ENCODE data around the gene BAZ2B. TPM values are rescaled to one million over a fixed set of nuclear protein-coding genes. Genes with fewer than 3 reads are reported as not detected.

BAZ2B gene
- total RNA-seq, 4 donors from 2014 or later: 46.8 to 72.8 (median 53.4) TPM

DNA sequence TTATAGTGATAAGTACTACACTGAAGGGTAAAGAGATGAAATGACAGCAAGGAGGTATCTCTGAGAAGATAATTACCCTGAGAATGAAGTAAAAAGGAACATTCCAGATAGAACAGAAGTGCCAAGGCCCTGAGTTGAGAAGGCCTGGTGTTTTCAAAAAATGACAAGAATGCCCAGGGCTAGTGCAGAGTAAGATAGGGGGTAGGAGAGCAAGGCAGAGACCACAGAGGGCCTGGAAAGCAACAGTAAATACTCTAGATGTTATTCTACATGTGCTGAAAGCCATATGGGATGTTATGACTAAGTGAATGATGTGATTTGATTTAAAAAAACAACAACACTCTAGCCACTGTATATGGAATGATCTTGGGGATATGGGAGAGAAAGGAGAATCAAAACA lies 52.3 kb downstream of the BAZ2B start:
- no peak for TF ChIP-seq POLR2A (IDR thresholded peaks at IDR 0.05)
- H3K4me3 ChIP-seq (ENCODE audit: low read depth, poor library complexity, severe bottlenecking): no peak overlapping the region
- intact Hi-C loops (cut with DNase I; ENCODE audit: low total_unique reads): no loop called here
- DNase-seq (ENCODE audit: low spot score in 2 of 2): no peak

DNA sequence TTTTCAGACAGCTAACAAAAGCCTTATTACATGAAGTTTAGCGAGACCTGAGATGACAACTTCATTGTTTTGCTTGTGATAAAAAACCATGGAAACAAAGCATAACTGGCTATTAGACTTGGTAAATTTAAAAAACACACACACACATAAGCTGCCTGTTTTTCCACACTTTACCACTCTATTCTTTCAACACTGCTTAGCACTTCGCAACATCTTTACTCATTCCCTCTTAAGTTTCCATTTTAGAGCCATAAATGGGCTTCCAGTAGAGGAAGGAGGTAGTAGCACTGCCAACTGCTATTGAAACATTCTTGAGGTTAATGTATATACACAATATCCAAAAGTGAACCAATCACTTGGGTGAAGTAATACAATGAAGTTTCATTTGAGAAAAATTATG lies 54.1 kb downstream of the BAZ2B start:
- 90 to 94% methylated on average over 2 of the region's 2 CpGs for WGBS, 2 donors
- no peak for DNase-seq (ENCODE audit: low spot score in 2 of 2)
- TF ChIP-seq, protein P1, sequence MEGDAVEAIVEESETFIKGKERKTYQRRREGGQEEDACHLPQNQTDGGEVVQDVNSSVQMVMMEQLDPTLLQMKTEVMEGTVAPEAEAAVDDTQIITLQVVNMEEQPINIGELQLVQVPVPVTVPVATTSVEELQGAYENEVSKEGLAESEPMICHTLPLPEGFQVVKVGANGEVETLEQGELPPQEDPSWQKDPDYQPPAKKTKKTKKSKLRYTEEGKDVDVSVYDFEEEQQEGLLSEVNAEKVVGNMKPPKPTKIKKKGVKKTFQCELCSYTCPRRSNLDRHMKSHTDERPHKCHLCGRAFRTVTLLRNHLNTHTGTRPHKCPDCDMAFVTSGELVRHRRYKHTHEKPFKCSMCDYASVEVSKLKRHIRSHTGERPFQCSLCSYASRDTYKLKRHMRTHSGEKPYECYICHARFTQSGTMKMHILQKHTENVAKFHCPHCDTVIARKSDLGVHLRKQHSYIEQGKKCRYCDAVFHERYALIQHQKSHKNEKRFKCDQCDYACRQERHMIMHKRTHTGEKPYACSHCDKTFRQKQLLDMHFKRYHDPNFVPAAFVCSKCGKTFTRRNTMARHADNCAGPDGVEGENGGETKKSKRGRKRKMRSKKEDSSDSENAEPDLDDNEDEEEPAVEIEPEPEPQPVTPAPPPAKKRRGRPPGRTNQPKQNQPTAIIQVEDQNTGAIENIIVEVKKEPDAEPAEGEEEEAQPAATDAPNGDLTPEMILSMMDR (IDR thresholded peaks at IDR 0.05): no peak
- no peak for TF ChIP-seq POLR2A (IDR thresholded peaks at IDR 0.05)

DNA sequence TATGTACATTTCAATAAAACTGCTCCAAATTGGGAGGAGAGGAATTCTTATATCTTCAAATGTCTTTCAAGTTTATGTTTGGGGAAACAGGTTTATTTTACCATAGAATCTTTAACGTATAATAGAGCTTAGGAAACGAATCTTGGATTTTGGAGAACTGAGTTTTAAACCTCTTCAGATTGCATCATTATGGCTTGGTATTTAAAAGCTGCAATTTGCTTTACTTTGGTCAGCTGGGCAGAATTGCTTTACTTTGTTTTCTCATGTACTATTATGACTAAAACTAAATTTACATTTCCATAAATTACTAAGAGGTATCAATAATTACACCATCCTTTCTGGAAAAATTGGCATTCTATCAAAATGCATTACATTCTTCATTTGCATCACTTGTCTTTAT lies 54.6 kb downstream of the BAZ2B start:
- 89 to 95% methylated on average over 2 of the region's 2 CpGs for WGBS, 2 donors

More for the DNA sequence above, 54.1 kb downstream of the BAZ2B start:
- intact Hi-C loops (cut with DNase I; ENCODE audit: low total_unique reads): no loop called here
- no peak overlapping the region for H3K4me3 ChIP-seq (ENCODE audit: low read depth, poor library complexity, severe bottlenecking)

DNA sequence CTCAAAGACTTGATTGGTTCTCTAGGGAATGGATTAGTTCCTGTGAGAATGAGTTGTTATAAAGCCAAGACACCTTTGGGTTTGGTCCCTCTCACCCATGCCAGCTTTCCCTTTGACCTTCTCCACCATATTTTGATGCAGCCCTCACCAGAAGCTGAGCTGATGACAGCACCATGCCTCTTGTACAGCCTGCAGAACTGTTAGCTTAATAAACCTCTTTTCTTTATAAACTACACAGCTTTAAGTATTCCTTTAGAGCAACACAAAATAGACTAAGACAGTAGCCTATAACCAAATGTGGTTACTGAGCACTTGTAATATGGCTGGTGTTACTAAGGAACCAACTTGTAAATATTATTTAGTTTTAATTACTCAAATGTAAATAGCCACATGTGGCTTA lies 55.1 kb downstream of the BAZ2B start:
- no peak for DNase-seq (ENCODE audit: low spot score in 2 of 2)
- TF ChIP-seq, protein P1 (IDR thresholded peaks at IDR 0.05): no peak
- no peak for TF ChIP-seq POLR2A (IDR thresholded peaks at IDR 0.05)
- H3K4me3 ChIP-seq (ENCODE audit: low read depth, poor library complexity, severe bottlenecking): no peak overlapping the region
- intact Hi-C loops (cut with DNase I; ENCODE audit: low total_unique reads): no loop called here

More for the DNA sequence above, 54.6 kb downstream of the BAZ2B start:
- intact Hi-C loops (cut with DNase I; ENCODE audit: low total_unique reads): no loop called here
- H3K4me3 ChIP-seq (ENCODE audit: low read depth, poor library complexity, severe bottlenecking): no peak overlapping the region
- DNase-seq (ENCODE audit: low spot score in 2 of 2): no peak
- TF ChIP-seq, protein P1 (IDR thresholded peaks at IDR 0.05): no peak
- TF ChIP-seq POLR2A (IDR thresholded peaks at IDR 0.05): no peak

DNA sequence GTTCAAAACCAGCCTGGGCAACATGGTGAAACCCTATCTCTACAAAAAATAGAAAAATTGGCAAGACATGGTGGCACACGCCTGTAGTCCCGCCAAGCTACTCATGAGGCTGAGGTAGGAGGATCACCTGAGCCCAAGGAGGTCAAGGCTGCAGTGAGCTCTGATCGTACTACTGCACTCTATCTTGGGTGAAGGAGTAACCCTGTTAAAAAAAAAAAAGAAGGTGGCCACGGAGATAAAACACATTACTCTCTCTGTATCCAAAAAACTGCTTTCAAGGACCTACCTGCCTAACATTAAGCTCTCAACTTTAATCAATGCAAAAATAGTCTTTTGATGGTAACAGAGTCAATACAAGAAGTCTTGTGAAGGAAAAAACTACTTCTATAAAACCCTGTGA lies 57.3 kb downstream of the BAZ2B start:
- no peak for TF ChIP-seq POLR2A (IDR thresholded peaks at IDR 0.05)
- TF ChIP-seq, protein P1 (IDR thresholded peaks at IDR 0.05): no peak
- intact Hi-C loops (cut with DNase I; ENCODE audit: low total_unique reads): no loop called here
- WGBS, 2 donors: 95 to 96% methylated on average over 4 of the region's 4 CpGs
- no peak overlapping the region for H3K4me3 ChIP-seq (ENCODE audit: low read depth, poor library complexity, severe bottlenecking)
- no peak for DNase-seq (ENCODE audit: low spot score in 2 of 2)

DNA sequence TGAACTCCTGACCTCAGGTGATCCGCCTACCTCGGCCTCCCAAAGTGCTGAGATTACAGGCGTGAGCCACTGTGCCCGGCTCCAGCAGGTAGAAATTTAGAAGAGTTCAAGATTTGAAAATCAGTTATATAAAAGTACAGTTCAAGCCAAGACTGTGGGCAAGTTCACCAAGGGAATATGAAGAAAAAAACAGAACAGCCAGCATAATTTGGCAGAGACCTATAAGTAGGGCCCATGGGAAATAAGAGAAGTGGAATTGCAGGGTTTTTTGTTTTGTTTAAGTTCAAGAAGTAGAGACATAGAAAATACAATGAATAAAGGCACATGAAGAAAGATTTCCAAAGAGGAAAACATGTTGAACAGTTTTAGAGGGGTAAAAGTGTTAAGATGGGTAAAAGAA lies 57.9 kb downstream of the BAZ2B start:
- no peak for TF ChIP-seq POLR2A (IDR thresholded peaks at IDR 0.05)
- TF ChIP-seq, protein P1 (IDR thresholded peaks at IDR 0.05): no peak
- intact Hi-C loops (cut with DNase I; ENCODE audit: low total_unique reads): no loop called here
- WGBS, 2 donors: 90 to 95% methylated on average over 4 of the region's 4 CpGs

More for the DNA sequence above, 57.9 kb downstream of the BAZ2B start:
- no peak overlapping the region for H3K4me3 ChIP-seq (ENCODE audit: low read depth, poor library complexity, severe bottlenecking)
- DNase-seq (ENCODE audit: low spot score in 2 of 2): no peak

Measured in lower leg skin (tissue), 4 donors.